CD4-positive, alpha-beta T cell treated with Interleukin-2 at 100 ng/mL for 4 hours (primary cell): ENCODE data around the gene SSH2.

Source experiments
- DNase-seq: peaks from one replicate; pipeline ENCODE4 v3.0.0-alpha.2; 2020; ENCODE audit warnings: low spot score

SSH2 gene

GRCh38 chr17:29577001-29577370 lies 353.0 kb downstream of the SSH2 start:
- no peak for DNase-seq

GRCh38 chr17:29576214-29577000 lies 353.6 kb downstream of the SSH2 start:
- no peak for DNase-seq
